ENCODE measurements around the gene IL34. TPM values are rescaled to one million over a fixed set of nuclear protein-coding genes. Genes with fewer than 3 reads are reported as not detected.

The IL34 gene
- total RNA-seq, 2 donors from 2014 or later: 3.0 to 5.6 TPM

- Histone ChIP-seq H3K4me3 (ENCODE audit: low read length) (no peak overlapping the region), H3K4me1 (ENCODE audit: control insufficient read depth, insufficient read depth, low read length) (no peaks in the 10 kb centered on the region), H3K9me3 (ENCODE audit: control insufficient read depth, low read length) (peaks cover 4% of the 10 kb centered on the region), H3K9ac (ENCODE audit: extremely low read depth, low read length, poor library complexity, severe bottlenecking) (no peak overlapping the region), H3K27ac (ENCODE audit: low read depth, low read length) (no peak overlapping the region), H3K27me3 (ENCODE audit: control insufficient read depth, insufficient read depth, low read length, poor library complexity, severe bottlenecking) (no peaks in the 10 kb centered on the region), H3K36me3 (ENCODE audit: control insufficient read depth, insufficient read depth, low read length) (peaks cover 23% of the 10 kb centered on the region)
- Mint-ChIP-seq H3K27ac (no peak overlapping the region), H3K4me3 (no peak overlapping the region), H3K36me3 (ENCODE audit: low read depth) (peaks cover 30% of the 10 kb centered on the region), H3K4me1 (no peaks in the 10 kb centered on the region), H3K9me3 (peaks cover 11% of the 10 kb centered on the region), H3K27me3 (ENCODE audit: insufficient read depth) (no peaks in the 10 kb centered on the region)
- no peak for DNase-seq
- TF ChIP-seq CTCF (conservative IDR thresholded peaks at IDR 0.05): no peak
- 95 to 97% methylated on average over 36 to 56 of the region's 56 CpGs for WGBS, 2 experiments (ENCODE audit: insufficient coverage in 1 of 2, insufficient read length in 1 of 2)
Observed at GRCh38 chr16:70663524-70664324, 17.4 kb downstream of the IL34 start.

GRCh38 chr16:70664325-70665112 is 18.2 kb downstream of the IL34 start:
- peak; percentile 57 for DNase-seq
- no peaks in the 10 kb centered on the region for H3K4me1 Mint-ChIP-seq
- WGBS, 2 experiments (ENCODE audit: insufficient coverage in 1 of 2, insufficient read length in 1 of 2): 88 to 95% methylated on average over 23 to 39 of the region's 39 CpGs

More at GRCh38 chr16:70664325-70665112, 18.2 kb downstream of the IL34 start:
- no peak overlapping the region for H3K4me3 Mint-ChIP-seq
- Histone ChIP-seq H3K27ac (ENCODE audit: low read depth, low read length) (no peak overlapping the region), H3K27me3 (ENCODE audit: control insufficient read depth, insufficient read depth, low read length, poor library complexity, severe bottlenecking) (no peaks in the 10 kb centered on the region), H3K9me3 (ENCODE audit: control insufficient read depth, low read length) (peaks cover 12% of the 10 kb centered on the region), H3K9ac (ENCODE audit: extremely low read depth, low read length, poor library complexity, severe bottlenecking) (no peak overlapping the region), H3K4me3 (ENCODE audit: low read length) (no peak overlapping the region), H3K36me3 (ENCODE audit: control insufficient read depth, insufficient read depth, low read length) (peaks cover 31% of the 10 kb centered on the region), H3K4me1 (ENCODE audit: control insufficient read depth, insufficient read depth, low read length) (no peaks in the 10 kb centered on the region)
- no peaks in the 10 kb centered on the region for H3K27me3 Mint-ChIP-seq (ENCODE audit: insufficient read depth)
- no peak overlapping the region for H3K27ac Mint-ChIP-seq
- TF ChIP-seq CTCF (conservative IDR thresholded peaks at IDR 0.05): no peak
- H3K36me3 Mint-ChIP-seq (ENCODE audit: low read depth): peaks cover 38% of the 10 kb centered on the region
- peaks cover 19% of the 10 kb centered on the region for H3K9me3 Mint-ChIP-seq
